ENCODE results near the gene OSBPL8.

DNA sequence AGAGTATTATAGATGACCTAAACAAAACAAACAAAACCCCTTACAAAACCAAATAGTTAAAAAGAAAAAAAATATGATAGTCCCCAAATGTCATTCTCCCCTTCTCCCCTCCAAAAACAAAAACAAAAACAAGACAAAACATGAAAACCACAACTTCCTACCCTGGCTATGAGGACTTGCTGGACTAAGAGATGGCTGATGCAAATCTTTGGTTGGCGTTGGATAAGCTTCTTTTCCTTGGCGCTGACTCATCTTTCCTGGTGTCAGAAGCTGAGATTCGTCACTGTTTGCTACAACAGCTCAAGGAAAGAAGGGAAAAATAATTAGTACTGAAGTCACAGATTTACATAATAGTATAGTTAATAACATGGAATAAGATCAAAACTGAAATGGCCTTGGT lies 108.9 kb downstream of the OSBPL8 start:
- TF ChIP-seq EP300 (IDR thresholded peaks at IDR 0.05), result no peak
- TF ChIP-seq, protein P1, sequence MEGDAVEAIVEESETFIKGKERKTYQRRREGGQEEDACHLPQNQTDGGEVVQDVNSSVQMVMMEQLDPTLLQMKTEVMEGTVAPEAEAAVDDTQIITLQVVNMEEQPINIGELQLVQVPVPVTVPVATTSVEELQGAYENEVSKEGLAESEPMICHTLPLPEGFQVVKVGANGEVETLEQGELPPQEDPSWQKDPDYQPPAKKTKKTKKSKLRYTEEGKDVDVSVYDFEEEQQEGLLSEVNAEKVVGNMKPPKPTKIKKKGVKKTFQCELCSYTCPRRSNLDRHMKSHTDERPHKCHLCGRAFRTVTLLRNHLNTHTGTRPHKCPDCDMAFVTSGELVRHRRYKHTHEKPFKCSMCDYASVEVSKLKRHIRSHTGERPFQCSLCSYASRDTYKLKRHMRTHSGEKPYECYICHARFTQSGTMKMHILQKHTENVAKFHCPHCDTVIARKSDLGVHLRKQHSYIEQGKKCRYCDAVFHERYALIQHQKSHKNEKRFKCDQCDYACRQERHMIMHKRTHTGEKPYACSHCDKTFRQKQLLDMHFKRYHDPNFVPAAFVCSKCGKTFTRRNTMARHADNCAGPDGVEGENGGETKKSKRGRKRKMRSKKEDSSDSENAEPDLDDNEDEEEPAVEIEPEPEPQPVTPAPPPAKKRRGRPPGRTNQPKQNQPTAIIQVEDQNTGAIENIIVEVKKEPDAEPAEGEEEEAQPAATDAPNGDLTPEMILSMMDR (IDR thresholded peaks at IDR 0.05), result no peak
